HepG2 (cell line): ENCODE measurements around the gene NR1H3. TPM values are rescaled to one million over a fixed set of nuclear protein-coding genes. Genes with fewer than 3 reads are reported as not detected.

ENCODE experiments used
- ATAC-seq: fragments of 200-7000 bp; cut with Tn5 transposase; 3 replicates; pipeline ENCODE4 v1.9.1; 2020; ENCODE audit warnings: mild to moderate bottlenecking, moderate library complexity
- BruUV-seq: library from RNA; stranded (reverse); fragments of 400-500 nt; replicated peaks from 2 replicates; lab custom pipeline; 2021; lab: Mats Ljungman, UMichigan
- CTCF ChIA-PET: fragments of 300-600 bp; formaldehyde crosslinking; extraction: SDS; loops from one replicate; lab custom pipeline; 2021; ENCODE audit warnings: low total read pairs, inconsistent platforms, low intra/inter-chr PET ratio; lab: Yijun Ruan, JAX
- POLR2A ChIA-PET: fragments of 350-600 bp; sonication (Branson Sonifier 250); formaldehyde crosslinking; loops from one replicate; lab custom pipeline; 2020; ENCODE audit warnings: antibody characterized with exemption, inconsistent platforms; lab: Yijun Ruan, JAX
- DNase-seq: peaks from one replicate; pipeline ENCODE4 v3.0.0-alpha.2; 2015; ENCODE audit warnings: low spot score
- FAIRE-seq: peaks from 3 replicates; lab custom pipeline; 2011; peaks lifted over from hg19 to GRCh38; lab: Jason Lieb, UNC
- H2AFZ ChIP-seq: one replicate; pipeline ENCODE4 v1.6.1; 2011; ENCODE audit warnings: low read length, inconsistent platforms
- H3K27ac ChIP-seq: fragments of 300-600 bp; 3 replicates; pipeline ENCODE4 v1.8.0; 2011; ENCODE audit warnings: mixed run types, mild to moderate bottlenecking, mixed read lengths, low read length, inconsistent platforms; ENCODE audit not compliant: insufficient read depth; ENCODE audit errors: extremely low read length
- H3K27me3 ChIP-seq, 2 experiments: fragments of 200-600 bp in 1 of 2; 2 replicates in 1 of 2; 3 replicates in 1 of 2; pipeline versions ENCODE4 v1.6.0 to v1.8.0; 2011; ENCODE audit warnings: low read length in 2 of 2, mild to moderate bottlenecking in 2 of 2, moderate library complexity in 2 of 2, inconsistent platforms in 1 of 2; ENCODE audit not compliant: insufficient read depth in 2 of 2, control insufficient read depth in 1 of 2
- H3K36me3 ChIP-seq, 2 experiments: fragments of 200-600 bp in 1 of 2; replicated peaks in 1 of 2; 2 replicates in 1 of 2; 3 replicates in 1 of 2; pipeline versions ENCODE4 v1.5.1 to v1.8.0; 2011; ENCODE audit warnings: low read length in 2 of 2, inconsistent platforms in 1 of 2; ENCODE audit not compliant: insufficient read depth in 2 of 2, control insufficient read depth in 1 of 2
- H3K4me1 ChIP-seq: 2 replicates; pipeline ENCODE4 v1.5.1; 2012; ENCODE audit warnings: low read length, inconsistent platforms; ENCODE audit not compliant: insufficient read depth
- H3K4me2 ChIP-seq: 2 replicates; pipeline ENCODE4 v1.6.0; 2011; ENCODE audit warnings: low read depth, low read length, inconsistent platforms
- H3K4me3 ChIP-seq, 3 experiments: fragments of 200-600 bp in 1 of 3; sonication (generic), shearing (Covaris generic) in 1 of 3; replicated peaks in 1 of 3; 2 replicates each; pipeline ENCODE4 v1.5.1; 2011 to 2016; ENCODE audit warnings: low read length in 3 of 3, inconsistent platforms in 2 of 3, low read depth in 2 of 3, mild to moderate bottlenecking in 2 of 3, control low read depth in 1 of 3, mixed read lengths in 1 of 3; ENCODE audit not compliant: insufficient read depth in 1 of 3
- H3K79me2 ChIP-seq: one replicate; pipeline ENCODE4 v1.6.1; 2011; ENCODE audit warnings: low read length, inconsistent platforms; ENCODE audit not compliant: insufficient read depth
- H3K9ac ChIP-seq: 2 replicates; pipeline ENCODE4 v1.6.0; 2011; ENCODE audit warnings: mild to moderate bottlenecking, low read depth, low read length, inconsistent platforms; ENCODE audit not compliant: insufficient read depth
- H3K9me3 ChIP-seq: 2 replicates; pipeline ENCODE4 v1.5.1; 2012; ENCODE audit warnings: mild to moderate bottlenecking, low read length
- H4K20me1 ChIP-seq: 2 replicates; pipeline ENCODE4 v1.6.0; 2011; ENCODE audit warnings: inconsistent platforms, mild to moderate bottlenecking, low read length, moderate library complexity; ENCODE audit not compliant: insufficient read depth
- ATF4 ChIP-seq, 2 experiments: fragments of 450-650 bp in 1 of 2; sonication (generic) in 1 of 2; formaldehyde crosslinking; IDR thresholded peaks; 2 replicates each; pipeline versions ENCODE4 v1.5.0 to v1.8.0; 2020 to 2022; ENCODE audit warnings: mild to moderate bottlenecking in 1 of 2, missing genetic modification reagents in 1 of 2
- FOXM1 ChIP-seq: sonication (generic); formaldehyde crosslinking; IDR thresholded peaks from 2 replicates; pipeline ENCODE4 v1.5.0; 2020; ENCODE audit warnings: missing genetic modification reagents
- HDAC1 ChIP-seq: sonication (generic); formaldehyde crosslinking; IDR thresholded peaks from 2 replicates; pipeline ENCODE4 v1.5.1; 2020; ENCODE audit warnings: mild to moderate bottlenecking, missing genetic modification reagents
- MXD1 ChIP-seq: sonication (generic); formaldehyde crosslinking; IDR thresholded peaks from 2 replicates; pipeline ENCODE4 v1.4.0; 2020; ENCODE audit warnings: mild to moderate bottlenecking, missing genetic modification reagents
- PREB ChIP-seq: sonication (generic); formaldehyde crosslinking; IDR thresholded peaks from 2 replicates; pipeline ENCODE4 v1.4.0; 2020; ENCODE audit warnings: missing genetic modification reagents
- THAP11 ChIP-seq: IDR thresholded peaks from 2 replicates; pipeline ENCODE4 v1.6.1; 2016; ENCODE audit warnings: missing biosample characterization, missing genetic modification reagents
- ZFP82 ChIP-seq: sonication (generic); formaldehyde crosslinking; IDR thresholded peaks from 2 replicates; pipeline ENCODE4 v1.5.1; 2020; ENCODE audit warnings: mild to moderate bottlenecking, missing genetic modification reagents, borderline replicate concordance
- ZNF20 ChIP-seq: sonication (generic); formaldehyde crosslinking; IDR thresholded peaks from 2 replicates; pipeline ENCODE4 v1.4.0; 2020; ENCODE audit warnings: mild to moderate bottlenecking, moderate library complexity, missing genetic modification reagents
- WGBS: methylation state at CpG from one replicate; pipeline ENCODE4 v1.1.6; 2017; ENCODE audit warnings: low lambda C conversion rate; 5-methylcytosine and 5-hydroxymethylcytosine counted together
- in situ Hi-C: cut with HindIII; loops from 2 replicates; pipeline ENCODE4 v1.10.0; 2017; ENCODE audit warnings: low pct_unique_long_range_greater_than_20kb; ENCODE audit not compliant: extremely low pct_ligation_motif_present
- intact Hi-C: fragments of 100-400 bp; cut with micrococcal nuclease; formaldehyde crosslinking; loops from one replicate; pipeline ENCODE4 v1.10.0; 2022; ENCODE audit not compliant: unreplicated experiment
- polyA plus RNA-seq, 8 experiments: library from polyadenylated mRNA; depleted of rRNA in 3 of 8; stranded (reverse) in 7 of 8; unstranded in 1 of 8; fragments of >200 nt; fragmentation: Illumina TruSeq in 4 of 8; extraction: Trizol in 4 of 8; gene quantifications; 2 replicates each; pipeline versions ENCODE4 v1.2.1 to v1.2.3, GENCODE V29; 2011 to 2016; ENCODE audit warnings: low read depth in 4 of 8, missing spikeins in 1 of 8, mixed read lengths in 1 of 8; ENCODE audit not compliant: insufficient read depth in 1 of 8
- total RNA-seq, 5 experiments: library from RNA; depleted of rRNA; stranded (reverse); fragments of >200 nt; fragmentation: Illumina TruSeq; extraction: Trizol; gene quantifications; 2 replicates each; pipeline ENCODE4 v1.2.3, GENCODE V29; 2016; ENCODE audit warnings: low read depth in 1 of 5

Gene NR1H3
- total and polyA plus RNA-seq, 2 of the 13 experiments (the other 11 are each of a cell fraction or from before 2014, with no cell fraction given), result 41.8 to 102 TPM

GRCh38 chr11:47280099-47280498 is 22.3 kb downstream of the NR1H3 start:
- no peak for ATAC-seq
- H3K79me2 ChIP-seq, result peaks cover 3% of the 10 kb centered on the region
- H3K36me3 ChIP-seq, result peaks cover 45 to 77% of the 10 kb centered on the region in 2 experiments
- no peak overlapping the region for H2AFZ ChIP-seq
- CTCF ChIA-PET, result no interaction called here
- in situ Hi-C loops, result no loop called here
- no peak overlapping the region for H3K9ac ChIP-seq
- H3K27me3 ChIP-seq, result no peaks in the 10 kb centered on the region
- no TSS peak for BruUV-seq
- no peak for TF ChIP-seq FOXM1 (CRISPR knock-in tag)
- TF ChIP-seq, all 625 proteins: peak for 0
- POLR2A ChIA-PET, result interaction anchor here (2.6 kb wide), 1 partner anchor 9 kb away, joined by 5 read pairs; no protein-coding TSS in a partner anchor
- intact Hi-C loops, result no loop called here
- H3K4me2 ChIP-seq, result no peak overlapping the region
- H3K9me3 ChIP-seq, result no peaks in the 10 kb centered on the region
- DNase-seq (no peak), FAIRE-seq (no peak)
- H3K4me1 ChIP-seq, result peaks cover 9% of the 10 kb centered on the region
- H3K27ac ChIP-seq, result no peak overlapping the region
- no peak overlapping the region for H3K4me3 ChIP-seq
- H4K20me1 ChIP-seq, result no peaks in the 10 kb centered on the region

- no peak overlapping the region for H3K4me3 ChIP-seq
- WGBS, result 94% methylated on average over 5 of the region's 5 CpGs
- H3K4me2 ChIP-seq, result no peak overlapping the region
- H3K9ac ChIP-seq, result no peak overlapping the region
- in situ Hi-C loops, result no loop called here
- no peak overlapping the region for H3K27ac ChIP-seq
- peaks cover 44 to 78% of the 10 kb centered on the region in 2 experiments for H3K36me3 ChIP-seq
- intact Hi-C loops, result no loop called here
- H3K79me2 ChIP-seq, result peaks cover 3% of the 10 kb centered on the region
- CTCF ChIA-PET, result no interaction called here
- FAIRE-seq, result no peak
- no peak overlapping the region for H2AFZ ChIP-seq
- no peaks in the 10 kb centered on the region for H4K20me1 ChIP-seq
- ATAC-seq, result no peak
- H3K27me3 ChIP-seq, result no peaks in the 10 kb centered on the region
- peaks cover 9% of the 10 kb centered on the region for H3K4me1 ChIP-seq
- H3K9me3 ChIP-seq, result no peaks in the 10 kb centered on the region
- POLR2A ChIA-PET, result interaction anchor here (2.6 kb wide), 1 partner anchor 10 kb away, joined by 5 read pairs; no protein-coding TSS in a partner anchor
- no peak for DNase-seq
- TF ChIP-seq ATF4 (CRISPR knock-in tag; IDR thresholded peaks at IDR 0.05) (no peak), THAP11 (CRISPR knock-in tag) (no peak), ZNF20 (CRISPR knock-in tag) (no peak), PREB (CRISPR knock-in tag) (no peak), ZFP82 (CRISPR knock-in tag) (no peak), MXD1 (CRISPR knock-in tag) (no peak), HDAC1 (no peak)
- BruUV-seq, result no TSS peak
Measured at GRCh38 chr11:47280860-47281259, 23.1 kb downstream of the NR1H3 start.
